Measurements from ENCODE around the gene FADS3. TPM values are rescaled to one million over a fixed set of nuclear protein-coding genes. Genes with fewer than 3 reads are reported as not detected.

The FADS3 gene
- total and polyA plus RNA-seq, 2 donors (not counting 3 experiments of a cell fraction or from before 2014, with no cell fraction given) = 216 to 346 TPM

DNA sequence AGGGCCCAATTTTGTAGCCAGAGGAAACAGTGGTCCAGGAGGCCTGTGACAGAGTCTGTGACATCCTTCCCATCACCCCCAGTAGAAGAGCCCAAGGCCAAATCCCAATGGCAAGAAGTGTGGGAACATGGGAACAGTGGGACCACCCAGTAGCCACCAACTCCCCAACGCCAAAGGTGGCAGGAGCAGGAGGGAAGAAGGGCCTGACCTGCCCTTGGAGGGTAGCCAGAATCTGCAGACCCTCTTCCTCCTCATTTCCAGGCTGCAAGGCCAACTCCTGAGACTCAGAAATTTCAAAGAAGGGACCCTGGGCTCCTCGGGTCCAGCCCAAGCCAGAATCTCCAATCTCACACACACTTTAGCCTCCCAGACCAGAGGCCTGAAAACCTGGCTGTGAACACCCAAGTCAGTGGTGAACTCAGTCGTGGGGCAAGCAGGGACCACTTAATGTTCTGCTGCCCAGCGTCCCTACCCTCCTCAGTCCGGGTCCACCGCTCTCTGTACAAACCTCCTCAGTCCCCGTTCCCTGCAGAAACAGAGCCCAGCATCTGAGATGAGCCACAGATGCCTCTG, 19.9 kb upstream of the FADS3 start:
- DNase-seq (ENCODE audit: low read depth, low spot score) (no peak), FAIRE-seq (no peak)
- Histone ChIP-seq H4K20me1 (replicated peaks; ENCODE audit: control insufficient read depth, extremely low read depth, insufficient read depth, low read length) (no peaks in the 10 kb centered on the region), H3K4me3 (replicated peaks in 1 of 3; ENCODE audit: insufficient read depth in 1 of 3, low read depth in 1 of 3, low read length in 3 of 3) (no peak overlapping the region), H3K9me3 (replicated peaks; ENCODE audit: control insufficient read depth, insufficient read depth, low read length) (no peaks in the 10 kb centered on the region), H3K27me3 (ENCODE audit: control insufficient read depth in 2 of 2, insufficient read depth in 2 of 2, low read length in 2 of 2) (no peaks in the 10 kb centered on the region), H3K4me2 (ENCODE audit: insufficient read depth, low read length) (no peak overlapping the region), H3K36me3 (ENCODE audit: control insufficient read depth in 2 of 2, extremely low read depth in 1 of 2, insufficient read depth in 2 of 2, low read length in 2 of 2) (no peaks in the 10 kb centered on the region), H3K4me1 (ENCODE audit: control insufficient read depth, extremely low read depth, insufficient read depth, low read length) (no peaks in the 10 kb centered on the region), H3K9ac (replicated peaks; ENCODE audit: extremely low read depth, insufficient read depth, low read length) (no peak overlapping the region), H3K27ac (ENCODE audit: insufficient read depth, low read depth, low read length) (no peak overlapping the region), H2AFZ (ENCODE audit: low read depth, low read length) (no peak overlapping the region), H3K79me2 (ENCODE audit: control insufficient read depth, insufficient read depth, low read length) (no peaks in the 10 kb centered on the region), H3K9me1 (replicated peaks; ENCODE audit: control insufficient read depth, extremely low read depth, insufficient read depth, low read length) (no peaks in the 10 kb centered on the region)
- intact Hi-C loops (cut with micrococcal nuclease) (no loop called here), dilution Hi-C loops (cut with MboI; ENCODE audit: extremely low pct_ligation_motif_present, low sequenced_read_pairs) (no loop called here)
- ChIA-PET POLR2A (no interaction called here), CTCF (no interaction called here)
- TF ChIP-seq JUN (IDR thresholded peaks at IDR 0.05; ENCODE audit: borderline replicate concordance, insufficient read depth, insufficient read length, low read depth) (no peak), POLR2AphosphoS5 (IDR thresholded peaks at IDR 0.05; ENCODE audit: insufficient read depth, low read depth, low read length) (no peak), GATA2 (IDR thresholded peaks at IDR 0.05; ENCODE audit: insufficient read depth, insufficient read length, low read depth, low read length) (no peak), FOS (IDR thresholded peaks at IDR 0.05; ENCODE audit: borderline replicate concordance, insufficient read depth, low read length) (no peak), MYC (IDR thresholded peaks at IDR 0.05; ENCODE audit: low read depth, low read length) (no peak), POLR2A (IDR thresholded peaks at IDR 0.05; ENCODE audit: low read depth, low read length) (no peak), EZH2 (IDR thresholded peaks at IDR 0.05; ENCODE audit: borderline replicate concordance, low read depth, low read length, severe bottlenecking) (no peak)
- TF ChIP-seq, protein P1, sequence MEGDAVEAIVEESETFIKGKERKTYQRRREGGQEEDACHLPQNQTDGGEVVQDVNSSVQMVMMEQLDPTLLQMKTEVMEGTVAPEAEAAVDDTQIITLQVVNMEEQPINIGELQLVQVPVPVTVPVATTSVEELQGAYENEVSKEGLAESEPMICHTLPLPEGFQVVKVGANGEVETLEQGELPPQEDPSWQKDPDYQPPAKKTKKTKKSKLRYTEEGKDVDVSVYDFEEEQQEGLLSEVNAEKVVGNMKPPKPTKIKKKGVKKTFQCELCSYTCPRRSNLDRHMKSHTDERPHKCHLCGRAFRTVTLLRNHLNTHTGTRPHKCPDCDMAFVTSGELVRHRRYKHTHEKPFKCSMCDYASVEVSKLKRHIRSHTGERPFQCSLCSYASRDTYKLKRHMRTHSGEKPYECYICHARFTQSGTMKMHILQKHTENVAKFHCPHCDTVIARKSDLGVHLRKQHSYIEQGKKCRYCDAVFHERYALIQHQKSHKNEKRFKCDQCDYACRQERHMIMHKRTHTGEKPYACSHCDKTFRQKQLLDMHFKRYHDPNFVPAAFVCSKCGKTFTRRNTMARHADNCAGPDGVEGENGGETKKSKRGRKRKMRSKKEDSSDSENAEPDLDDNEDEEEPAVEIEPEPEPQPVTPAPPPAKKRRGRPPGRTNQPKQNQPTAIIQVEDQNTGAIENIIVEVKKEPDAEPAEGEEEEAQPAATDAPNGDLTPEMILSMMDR (IDR thresholded peaks at IDR 0.05; ENCODE audit: extremely low read depth in 1 of 2, insufficient read depth in 1 of 2, low read depth in 1 of 2, low read length in 2 of 2) = no peak
- TF ChIP-seq, protein P2, sequence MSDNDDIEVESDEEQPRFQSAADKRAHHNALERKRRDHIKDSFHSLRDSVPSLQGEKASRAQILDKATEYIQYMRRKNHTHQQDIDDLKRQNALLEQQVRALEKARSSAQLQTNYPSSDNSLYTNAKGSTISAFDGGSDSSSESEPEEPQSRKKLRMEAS (IDR thresholded peaks at IDR 0.05; ENCODE audit: insufficient read depth, insufficient read length) = no peak
- no TSS peak for BruUV-seq (replicated peaks)
